LNCAP (cell line): ENCODE data around the gene STARD8.

ENCODE experiments used
- CTCF ChIP-seq: fragments of 450-650 bp; IDR thresholded peaks from 2 replicates; pipeline ENCODE4 v1.5.1; 2017; ENCODE audit warnings: mild to moderate bottlenecking

STARD8 gene

GRCh38 chrX:68666580-68666979 lies 19.1 kb downstream of the STARD8 start:
- TF ChIP-seq CTCF = no peak

- TF ChIP-seq CTCF = no peak
Observed at GRCh38 chrX:68669094-68669860, 21.8 kb downstream of the STARD8 start.

DNA sequence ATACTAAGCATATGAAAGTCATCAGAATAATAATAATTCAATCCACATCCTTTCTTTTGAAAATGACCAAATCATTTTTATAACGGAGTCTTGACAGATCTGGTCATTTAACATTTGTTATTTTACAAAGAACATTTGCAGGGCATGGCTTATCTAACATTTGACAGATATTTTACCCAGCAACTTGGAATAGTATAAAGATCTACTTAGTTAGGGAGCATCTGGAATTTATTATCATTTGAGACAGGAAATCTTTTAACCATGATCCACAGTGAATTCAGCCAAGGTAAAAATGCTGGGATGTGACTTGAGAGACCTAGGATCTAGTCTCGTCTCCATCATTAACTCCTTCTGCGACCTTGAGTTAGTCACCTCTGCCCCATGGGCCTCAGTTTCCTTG lies 22.4 kb downstream of the STARD8 start:
- TF ChIP-seq CTCF = no peak

DNA sequence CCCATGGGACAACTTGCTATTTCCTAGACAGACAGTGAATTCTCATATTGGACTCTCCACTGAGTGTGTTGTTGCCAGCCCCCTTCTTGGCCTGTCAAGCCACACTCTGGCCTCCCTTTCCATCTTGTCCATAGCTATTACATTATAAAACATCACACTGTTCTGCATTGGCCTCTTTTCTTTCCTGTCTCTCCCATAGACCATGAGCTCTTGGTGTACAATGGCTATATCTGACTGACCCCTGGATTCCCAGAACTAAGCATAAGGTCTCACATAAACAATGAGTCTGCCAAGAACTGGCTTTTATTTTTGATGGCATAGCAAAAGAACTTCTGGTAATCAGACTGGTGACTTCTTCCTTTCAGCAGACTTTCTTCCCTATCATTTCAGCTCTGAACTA lies 23.8 kb downstream of the STARD8 start:
- TF ChIP-seq CTCF = no peak

GRCh38 chrX:68672581-68673318 lies 25.3 kb downstream of the STARD8 start:
- no peak for TF ChIP-seq CTCF

DNA sequence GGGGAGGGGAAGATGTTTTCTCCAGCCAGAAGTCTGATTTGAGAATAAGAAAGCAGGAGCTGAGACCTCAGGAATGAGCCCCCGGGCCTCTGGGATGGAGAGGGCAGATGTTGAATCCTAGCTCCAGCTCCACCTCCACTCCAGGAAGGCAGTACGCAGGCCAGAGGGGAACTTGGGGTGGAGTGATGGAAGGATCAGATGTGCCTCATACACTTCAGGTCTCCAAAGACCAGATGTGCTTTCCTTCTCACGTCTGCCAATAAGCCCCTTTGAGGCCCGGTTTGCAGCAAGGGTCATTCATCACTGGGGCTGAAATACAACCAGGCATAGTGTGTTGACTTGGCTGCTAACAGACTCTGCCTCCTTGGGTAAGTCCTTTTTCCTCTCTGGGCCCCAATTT lies 28.1 kb downstream of the STARD8 start:
- TF ChIP-seq CTCF = no peak

DNA sequence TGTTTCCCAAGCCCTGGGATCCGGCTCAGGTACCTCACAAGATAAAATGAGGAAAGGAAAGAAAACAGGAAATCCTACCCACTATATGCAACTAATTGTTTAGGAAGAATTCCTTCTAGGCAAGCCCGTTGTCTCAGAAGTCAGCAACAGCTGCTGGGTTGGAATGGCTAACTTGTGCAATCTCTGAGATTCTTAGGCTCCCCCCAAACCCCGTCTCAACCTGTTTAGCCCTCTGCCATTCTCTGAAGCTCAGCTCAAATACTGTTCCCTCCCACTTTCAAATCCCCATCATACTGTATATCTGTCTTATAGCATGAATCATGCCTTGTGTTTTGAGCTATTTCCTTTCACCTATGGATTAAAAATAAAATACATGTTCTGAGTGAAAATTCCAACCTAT lies 28.9 kb downstream of the STARD8 start:
- TF ChIP-seq CTCF = no peak
